Activated CD8-positive, alpha-beta memory T cell treated with anti-CD3 and anti-CD28 coated beads for 4 hours (primary cell): ENCODE data around the gene RMI2.

Experiments used
- DNase-seq, 2 donors: peaks; one replicate each; pipeline ENCODE4 v3.0.0-alpha.2; 2020; ENCODE audit warnings: low read depth in 2 of 2

Gene RMI2

DNA sequence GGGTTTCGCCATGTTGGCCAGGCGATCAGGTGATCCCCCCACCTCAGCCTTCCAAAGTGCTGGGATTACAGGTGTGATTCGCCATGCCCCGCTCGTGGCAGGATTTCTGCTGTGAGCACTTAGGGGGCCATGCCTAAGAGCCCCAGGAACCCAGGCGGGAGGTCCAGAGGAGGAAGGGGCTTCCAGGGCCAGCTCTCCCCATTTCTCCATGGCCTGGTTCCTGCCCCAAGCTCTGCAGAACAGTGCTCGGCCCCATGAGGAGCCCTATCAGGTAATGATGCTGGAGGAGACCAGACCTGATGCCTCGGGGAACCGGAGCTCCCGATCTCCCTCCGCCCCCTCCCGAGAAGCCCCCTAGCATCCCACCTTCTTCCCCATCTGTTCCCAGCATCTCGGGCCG is 53.6 kb downstream of the RMI2 start:
- DNase-seq: no peak

DNA sequence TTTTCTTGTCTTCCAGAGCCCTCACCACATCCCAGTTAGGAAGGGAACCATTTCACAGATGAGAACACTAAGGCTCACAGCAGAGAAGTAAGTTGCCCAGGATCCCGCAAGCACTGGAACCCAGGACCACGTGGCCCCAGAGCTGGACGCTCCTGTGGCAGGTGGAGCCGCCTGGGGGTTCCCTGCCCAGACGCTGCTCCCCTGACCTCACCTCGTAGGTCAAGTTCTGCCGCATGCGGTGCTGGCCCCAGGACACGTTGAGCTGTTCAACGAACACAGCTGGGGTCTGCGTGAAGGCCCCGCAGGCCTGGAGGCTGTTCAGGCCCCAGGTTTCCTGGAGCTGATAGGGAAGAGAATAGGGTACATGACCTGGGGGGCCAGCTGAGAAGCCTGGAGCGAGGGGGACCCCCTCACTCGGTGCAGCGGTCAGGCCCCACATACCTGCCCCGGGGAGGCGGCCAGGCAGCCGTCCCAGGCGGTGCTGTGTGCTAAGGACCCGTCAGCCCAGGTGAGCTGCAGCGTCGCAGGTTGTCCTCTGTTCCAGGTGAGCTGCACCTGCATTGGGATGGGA is 54.1 kb downstream of the RMI2 start:
- DNase-seq: no peak

DNA sequence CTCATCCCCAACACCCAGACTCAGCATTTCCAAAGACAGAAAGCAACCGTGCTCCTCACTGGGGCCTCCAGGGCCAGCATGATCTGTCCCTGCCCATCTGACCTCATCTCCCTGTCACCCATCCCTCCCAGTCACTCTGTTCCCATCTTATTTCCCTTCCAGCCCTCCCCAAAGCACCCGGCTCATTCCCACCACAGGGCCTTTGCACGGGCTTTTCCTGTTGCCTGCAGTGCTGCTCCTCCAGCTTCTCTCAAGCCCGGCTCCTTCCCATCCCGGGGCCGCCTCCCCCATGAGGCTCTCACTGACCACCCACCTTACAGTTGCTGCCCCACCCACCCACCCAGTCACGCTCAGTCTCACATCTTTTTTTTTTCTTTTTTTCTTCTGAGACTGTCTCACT is 54.8 kb downstream of the RMI2 start:
- no peak for DNase-seq
